HG03575 (cell line): ENCODE measurements around the gene HOXD12.

ENCODE experiments used
- ATAC-seq: cut with Tn5 transposase; IDR thresholded peaks from one replicate; pipeline ENCODE4 v1.9.1; 2021; ENCODE audit not compliant: unreplicated experiment, insufficient number of reproducible peaks, low FRiP score; ENCODE audit errors: extremely low read depth

The HOXD12 gene

GRCh38 chr2:176125772-176126054, 26.1 kb downstream of the HOXD12 start:
- ATAC-seq: no peak

GRCh38 chr2:176126929-176127773, 27.6 kb downstream of the HOXD12 start:
- ATAC-seq: no peak

- no peak for ATAC-seq
Observed at GRCh38 chr2:176127774-176128072, 28.1 kb downstream of the HOXD12 start.

- no peak for ATAC-seq
Observed at GRCh38 chr2:176128172-176128981, 28.8 kb downstream of the HOXD12 start.

GRCh38 chr2:176128982-176129796, 29.6 kb downstream of the HOXD12 start, which contains the start of gene HOXD8:
Gene HOXD8, plus strand, starts transcription at chr2:176129705. Its CDS starts 662 bp downstream, at chr2:176130367.
- no peak for ATAC-seq

GRCh38 chr2:176129813-176130146, 30.2 kb downstream of the HOXD12 start:
- ATAC-seq: no peak

- ATAC-seq: no peak
Observed at GRCh38 chr2:176130147-176130956, 30.8 kb downstream of the HOXD12 start.

- no peak for ATAC-seq
Observed at GRCh38 chr2:176130957-176131847, 31.6 kb downstream of the HOXD12 start.

- ATAC-seq: no peak
Observed at GRCh38 chr2:176131848-176132158, 32.2 kb downstream of the HOXD12 start.

- ATAC-seq: no peak
Observed at GRCh38 chr2:176132205-176133171, 32.9 kb downstream of the HOXD12 start.

- no peak for ATAC-seq
Observed at GRCh38 chr2:176133389-176133788, 33.8 kb downstream of the HOXD12 start.

GRCh38 chr2:176134035-176134434, 34.4 kb downstream of the HOXD12 start:
- no peak for ATAC-seq

- ATAC-seq: no peak
Observed at GRCh38 chr2:176135035-176135440, 35.4 kb downstream of the HOXD12 start.

GRCh38 chr2:176136374-176137251, 37.0 kb downstream of the HOXD12 start:
- no peak for ATAC-seq

- no peak for ATAC-seq
Observed at GRCh38 chr2:176137252-176137580, 37.6 kb downstream of the HOXD12 start.

- no peak for ATAC-seq
Observed at GRCh38 chr2:176137906-176138305, 38.3 kb downstream of the HOXD12 start.
